Activated CD8-positive, alpha-beta T cell treated with anti-CD3 and anti-CD28 coated beads for 36 hours (primary cell): Measurements from ENCODE around the gene MEIS1. TPM values are rescaled to one million over a fixed set of nuclear protein-coding genes. Genes with fewer than 3 reads are reported as not detected.

Experiments used
- ATAC-seq: fragments of 200-7000 bp; cut with Tn5 transposase; one replicate; pipeline ENCODE4 v1.10.0; 2021; ENCODE audit warnings: mild to moderate bottlenecking, moderate library complexity
- CTCF ChIA-PET: fragments of 350-600 bp; sonication (Branson Sonifier 250); formaldehyde crosslinking; loops from one replicate; lab custom pipeline; 2021; ENCODE audit warnings: antibody characterized with exemption; lab: Charles Lee
- POLR2A ChIA-PET: fragments of 350-600 bp; sonication (Branson Sonifier 250); formaldehyde crosslinking; loops from one replicate; lab custom pipeline; 2021; ENCODE audit warnings: antibody characterized with exemption; lab: Charles Lee
- DNase-seq: peaks from one replicate; pipeline ENCODE4 v3.0.0-alpha.2; 2020
- H3K27ac Mint-ChIP-seq: one replicate; pipeline ENCODE4 v1.8.0; 2021; ENCODE audit warnings: mild to moderate bottlenecking, mixed read lengths
- H3K27me3 Mint-ChIP-seq: one replicate; pipeline ENCODE4 v1.8.0; 2021; ENCODE audit warnings: mixed read lengths
- H3K36me3 Mint-ChIP-seq: one replicate; pipeline ENCODE4 v1.8.0; 2021; ENCODE audit warnings: low read depth, mixed read lengths
- H3K4me1 Mint-ChIP-seq: one replicate; pipeline ENCODE4 v1.8.0; 2021; ENCODE audit warnings: low read depth, mixed read lengths
- H3K4me3 Mint-ChIP-seq: one replicate; pipeline ENCODE4 v1.8.0; 2021; ENCODE audit warnings: mild to moderate bottlenecking, moderate library complexity, mixed read lengths
- H3K9me3 Mint-ChIP-seq: one replicate; pipeline ENCODE4 v1.8.0; 2021; ENCODE audit warnings: mixed read lengths
- intact Hi-C: fragments of 100-400 bp; cut with micrococcal nuclease; formaldehyde crosslinking; loops from one replicate; pipeline ENCODE4 v1.10.0; 2022
- total RNA-seq, 2 experiments: library from RNA; stranded (reverse); gene quantifications; one replicate each; pipeline ENCODE4 v1.2.3, GENCODE V29; 2021
- TF ChIP-seq, protein P1 (sequence below): fragments of 200-600 bp; IDR thresholded peaks from one replicate; pipeline ENCODE4 v1.8.0; 2022; ENCODE audit warnings: antibody characterized with exemption, mild to moderate bottlenecking

The MEIS1 gene
- total RNA-seq, 2 experiments from 2014 or later: not detected

DNA sequence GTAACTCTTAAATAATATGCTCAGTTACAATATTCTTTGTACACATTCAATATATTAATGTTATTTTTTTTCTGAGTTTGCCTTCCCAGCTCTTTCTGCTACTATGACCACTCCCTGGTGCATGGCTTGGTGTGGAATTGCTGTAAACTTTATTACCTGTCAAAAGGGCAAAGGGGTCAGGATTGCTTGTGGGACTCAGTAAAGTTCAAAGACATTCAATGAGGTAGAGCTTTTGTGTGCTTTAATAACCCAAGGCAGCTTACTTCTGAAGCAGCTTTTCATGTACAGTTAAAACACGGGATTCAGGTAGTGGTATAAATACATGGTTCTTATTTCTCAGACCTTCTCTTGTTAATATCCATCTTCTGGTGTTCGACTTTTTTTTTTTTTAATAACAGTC lies 132.8 kb downstream of the MEIS1 start:
- Mint-ChIP-seq H3K4me1 (no peaks in the 10 kb centered on the region), H3K36me3 (no peaks in the 10 kb centered on the region), H3K4me3 (no peak overlapping the region), H3K9me3 (no peaks in the 10 kb centered on the region), H3K27ac (no peak overlapping the region), H3K27me3 (peaks cover 9% of the 10 kb centered on the region)
- no peak for ATAC-seq
- intact Hi-C loops: no loop called here
- no peak for DNase-seq
- CTCF ChIA-PET: no interaction called here
- TF ChIP-seq, protein P1, sequence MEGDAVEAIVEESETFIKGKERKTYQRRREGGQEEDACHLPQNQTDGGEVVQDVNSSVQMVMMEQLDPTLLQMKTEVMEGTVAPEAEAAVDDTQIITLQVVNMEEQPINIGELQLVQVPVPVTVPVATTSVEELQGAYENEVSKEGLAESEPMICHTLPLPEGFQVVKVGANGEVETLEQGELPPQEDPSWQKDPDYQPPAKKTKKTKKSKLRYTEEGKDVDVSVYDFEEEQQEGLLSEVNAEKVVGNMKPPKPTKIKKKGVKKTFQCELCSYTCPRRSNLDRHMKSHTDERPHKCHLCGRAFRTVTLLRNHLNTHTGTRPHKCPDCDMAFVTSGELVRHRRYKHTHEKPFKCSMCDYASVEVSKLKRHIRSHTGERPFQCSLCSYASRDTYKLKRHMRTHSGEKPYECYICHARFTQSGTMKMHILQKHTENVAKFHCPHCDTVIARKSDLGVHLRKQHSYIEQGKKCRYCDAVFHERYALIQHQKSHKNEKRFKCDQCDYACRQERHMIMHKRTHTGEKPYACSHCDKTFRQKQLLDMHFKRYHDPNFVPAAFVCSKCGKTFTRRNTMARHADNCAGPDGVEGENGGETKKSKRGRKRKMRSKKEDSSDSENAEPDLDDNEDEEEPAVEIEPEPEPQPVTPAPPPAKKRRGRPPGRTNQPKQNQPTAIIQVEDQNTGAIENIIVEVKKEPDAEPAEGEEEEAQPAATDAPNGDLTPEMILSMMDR: no peak
- POLR2A ChIA-PET: no interaction called here

DNA sequence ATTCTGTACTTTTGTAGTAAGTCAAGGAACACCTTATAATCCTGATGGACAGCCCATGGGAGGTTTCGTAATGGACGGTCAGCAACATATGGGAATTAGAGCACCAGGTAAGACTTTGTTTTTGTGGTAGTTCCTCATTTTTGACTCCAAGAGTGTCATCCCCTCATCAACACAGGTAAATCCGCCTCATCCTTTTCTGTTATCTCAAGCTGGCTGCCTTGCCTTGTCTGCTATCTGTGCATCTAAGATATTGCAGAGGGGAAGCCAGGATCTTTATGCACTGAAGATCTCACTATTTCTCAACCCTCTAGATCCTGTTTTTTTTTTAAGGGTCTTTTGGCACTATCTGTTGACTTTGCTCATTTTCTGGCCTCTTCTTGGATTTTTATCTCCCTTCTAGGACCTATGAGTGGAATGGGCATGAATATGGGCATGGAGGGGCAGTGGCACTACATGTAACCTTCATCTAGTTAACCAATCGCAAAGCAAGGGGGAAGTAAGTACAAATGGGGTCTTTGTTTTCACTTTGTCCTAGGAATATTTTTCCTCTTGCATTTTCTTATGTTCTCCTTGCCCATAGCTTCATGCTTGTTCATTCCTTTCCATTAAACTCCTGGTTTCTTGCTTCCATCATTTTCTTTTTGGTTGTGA lies 133.8 kb downstream of the MEIS1 start:
- ATAC-seq (no peak), DNase-seq (no peak)
- TF ChIP-seq, protein P1: no peak
- Mint-ChIP-seq H3K27ac (no peak overlapping the region), H3K9me3 (no peaks in the 10 kb centered on the region), H3K27me3 (peaks cover 11% of the 10 kb centered on the region), H3K4me1 (no peaks in the 10 kb centered on the region), H3K36me3 (no peaks in the 10 kb centered on the region), H3K4me3 (no peak overlapping the region)
- CTCF ChIA-PET: no interaction called here
- POLR2A ChIA-PET: no interaction called here
- intact Hi-C loops: no loop called here

DNA sequence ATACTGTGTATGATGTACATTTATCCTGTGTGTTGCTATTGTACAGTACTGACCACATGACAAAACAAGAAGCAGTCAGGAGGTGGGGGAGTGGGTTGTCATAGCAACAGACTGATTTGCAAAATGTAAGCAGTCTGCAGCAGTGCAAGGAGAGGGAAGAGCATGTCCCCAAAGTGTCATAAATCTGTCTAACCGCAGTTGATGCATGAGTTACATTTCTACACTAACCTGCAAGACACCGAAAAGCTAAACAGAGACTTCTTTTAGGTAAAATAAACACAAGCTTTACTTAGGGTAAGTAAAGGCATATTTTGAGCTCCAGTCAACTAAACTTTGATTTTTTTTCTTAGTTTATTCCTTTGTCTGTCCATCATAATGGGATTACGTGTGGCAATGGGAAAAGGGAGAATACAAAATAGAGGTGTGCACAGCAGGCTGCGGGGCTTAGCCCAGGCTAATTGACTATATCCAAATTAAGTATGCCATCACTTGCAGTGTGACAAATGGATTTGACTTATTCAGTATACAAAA lies 134.5 kb downstream of the MEIS1 start:
- no peak for DNase-seq
- H3K4me1 Mint-ChIP-seq: no peaks in the 10 kb centered on the region
- H3K4me3 Mint-ChIP-seq: no peak overlapping the region
- intact Hi-C loops: no loop called here
- no peaks in the 10 kb centered on the region for H3K36me3 Mint-ChIP-seq
- H3K9me3 Mint-ChIP-seq: no peaks in the 10 kb centered on the region
- ChIA-PET POLR2A (no interaction called here), CTCF (no interaction called here)
- no peak for ATAC-seq
- no peak overlapping the region for H3K27ac Mint-ChIP-seq
- peaks cover 12% of the 10 kb centered on the region for H3K27me3 Mint-ChIP-seq
- TF ChIP-seq, protein P1: no peak

DNA sequence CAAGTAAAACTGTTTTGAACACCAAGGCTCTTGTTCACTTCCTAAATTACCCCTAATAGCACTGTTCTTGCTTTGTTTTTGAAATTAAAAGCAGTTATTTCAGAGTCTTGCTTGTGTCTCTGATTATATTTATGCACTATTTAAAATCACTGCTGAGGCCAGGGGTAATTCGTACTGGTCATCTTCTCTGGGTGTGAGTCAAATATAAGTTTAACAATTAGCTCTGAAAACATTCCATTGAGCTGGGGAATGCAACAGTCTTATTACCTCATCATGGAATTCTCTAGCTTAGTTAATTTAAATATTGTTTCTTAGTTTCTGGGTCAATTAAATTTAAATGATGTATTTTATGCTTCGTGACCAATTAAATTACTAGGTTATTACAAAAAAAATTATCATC lies 135.0 kb downstream of the MEIS1 start:
- POLR2A ChIA-PET: no interaction called here
- ATAC-seq (no peak), DNase-seq (no peak)
- Mint-ChIP-seq H3K27ac (no peak overlapping the region), H3K4me3 (no peak overlapping the region), H3K4me1 (peaks cover under 1% of the 10 kb centered on the region), H3K36me3 (no peaks in the 10 kb centered on the region), H3K27me3 (peaks cover 14% of the 10 kb centered on the region), H3K9me3 (no peaks in the 10 kb centered on the region)
- TF ChIP-seq, protein P1: no peak
- intact Hi-C loops: no loop called here
- CTCF ChIA-PET: interaction anchor here (0.8 kb wide), 1 partner anchor 12 kb away, joined by 3 read pairs; no protein-coding TSS in a partner anchor

DNA sequence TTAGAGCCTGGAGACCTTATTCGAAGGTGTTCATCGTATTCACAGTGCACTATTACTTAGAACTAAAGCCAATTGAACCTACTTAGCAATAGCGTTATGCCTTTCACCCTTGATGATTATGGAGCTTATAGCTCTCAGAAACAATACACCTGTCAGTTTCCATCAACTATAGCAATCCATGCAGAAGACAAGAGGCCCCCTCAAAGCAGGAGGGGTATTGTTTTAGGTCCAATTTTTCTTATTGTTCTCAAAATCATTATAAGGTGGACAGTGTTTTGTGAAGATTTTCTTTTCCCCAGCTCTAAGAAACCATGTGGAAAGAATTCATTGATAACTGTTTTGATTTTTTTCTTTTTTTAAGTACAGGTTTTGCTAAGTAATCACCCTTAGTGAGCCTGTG lies 135.5 kb downstream of the MEIS1 start:
- intact Hi-C loops: no loop called here
- peaks cover 18% of the 10 kb centered on the region for H3K27me3 Mint-ChIP-seq
- ATAC-seq (no peak), DNase-seq (no peak)
- H3K36me3 Mint-ChIP-seq: no peaks in the 10 kb centered on the region
- peaks cover 4% of the 10 kb centered on the region for H3K4me1 Mint-ChIP-seq
- CTCF ChIA-PET: interaction anchor here (0.8 kb wide), 1 partner anchor 12 kb away, joined by 3 read pairs; no protein-coding TSS in a partner anchor
- no peaks in the 10 kb centered on the region for H3K9me3 Mint-ChIP-seq
- H3K27ac Mint-ChIP-seq: no peak overlapping the region
- POLR2A ChIA-PET: no interaction called here
- H3K4me3 Mint-ChIP-seq: no peak overlapping the region
- TF ChIP-seq, protein P1: no peak
